Left ventricle myocardium inferior (tissue), 1 donor: Measurements from ENCODE around the gene ATP6AP1. TPM values are rescaled to one million over a fixed set of nuclear protein-coding genes. Genes with fewer than 3 reads are reported as not detected.
A peak's percentile ranks its signal among the peaks of the same experiment; 100 is the strongest.

Experiments
- DNase-seq: peaks from one replicate; pipeline ENCODE4 v3.0.0-alpha.2; 2020
- H3K27ac ChIP-seq: fragments of 200-600 bp; replicated peaks from 2 replicates; pipeline ENCODE4 v1.8.0; 2021
- H3K27me3 ChIP-seq: fragments of 200-600 bp; 2 replicates; pipeline ENCODE4 v1.8.0; 2021; ENCODE audit warnings: low read depth
- H3K36me3 ChIP-seq: fragments of 200-600 bp; 2 replicates; pipeline ENCODE4 v1.8.0; 2021
- H3K4me1 ChIP-seq: fragments of 200-600 bp; 2 replicates; pipeline ENCODE4 v1.8.0; 2021
- H3K4me3 ChIP-seq: fragments of 200-600 bp; 2 replicates; pipeline ENCODE4 v1.8.0; 2021; ENCODE audit warnings: mild to moderate bottlenecking, moderate library complexity
- H3K9me3 ChIP-seq: fragments of 200-600 bp; replicated peaks from 2 replicates; pipeline ENCODE4 v1.8.0; 2021
- CTCF ChIP-seq: fragments of 200-600 bp; IDR thresholded peaks from 2 replicates; pipeline ENCODE4 v1.8.0; 2021; ENCODE audit warnings: antibody characterized with exemption, mild to moderate bottlenecking, borderline replicate concordance
- intact Hi-C: fragments of 100-400 bp; cut with micrococcal nuclease; formaldehyde crosslinking; loops from one replicate; pipeline ENCODE4 v1.11.0; 2022
- total RNA-seq: library from RNA; stranded (reverse); fragmentation: NEBNext Ultra II Directional; extraction: Animal tissue kit (Norgen Biotek cat#: 25700); gene quantifications from one replicate; pipeline ENCODE4 v1.2.1, GENCODE V29; 2021
- donor health status: DM: no; HTN: yes; CAD: no; lungs with severe emphysema.

The ATP6AP1 gene
- total RNA-seq, 1 donor from 2014 or later: 84.1 TPM

- Histone ChIP-seq H3K27me3 (no peaks in the 10 kb centered on the region), H3K9me3 (no peaks in the 10 kb centered on the region), H3K27ac (no peak overlapping the region), H3K36me3 (peaks cover 8% of the 10 kb centered on the region), H3K4me3 (no peak overlapping the region), H3K4me1 (peaks cover 38% of the 10 kb centered on the region)
- intact Hi-C loops: no loop called here
- no peak for TF ChIP-seq CTCF
- no peak for DNase-seq
Measured at GRCh38 chrX:154481911-154482601, 53.6 kb downstream of the ATP6AP1 start.

- no peaks in the 10 kb centered on the region for H3K9me3 ChIP-seq
- intact Hi-C loops: no loop called here
- no peak overlapping the region for H3K4me3 ChIP-seq
- peaks cover 8% of the 10 kb centered on the region for H3K36me3 ChIP-seq
- no peaks in the 10 kb centered on the region for H3K27me3 ChIP-seq
- DNase-seq: no peak
- peaks cover 43% of the 10 kb centered on the region for H3K4me1 ChIP-seq
- no peak for TF ChIP-seq CTCF
- no peak overlapping the region for H3K27ac ChIP-seq
Measured at GRCh38 chrX:154482786-154483185, 54.3 kb downstream of the ATP6AP1 start.

GRCh38 chrX:154483325-154483724 is 54.8 kb downstream of the ATP6AP1 start:
- no peak overlapping the region for H3K27ac ChIP-seq
- DNase-seq: no peak
- peaks cover 38% of the 10 kb centered on the region for H3K4me1 ChIP-seq
- H3K36me3 ChIP-seq: peaks cover 8% of the 10 kb centered on the region
- TF ChIP-seq CTCF: no peak
- no peak overlapping the region for H3K4me3 ChIP-seq
- no peaks in the 10 kb centered on the region for H3K27me3 ChIP-seq
- no peaks in the 10 kb centered on the region for H3K9me3 ChIP-seq
- intact Hi-C loops: no loop called here

GRCh38 chrX:154484255-154485149 is 56.0 kb downstream of the ATP6AP1 start:
- intact Hi-C loops: no loop called here
- H3K27ac ChIP-seq: peak overlapping the region; percentile 96
- H3K36me3 ChIP-seq: peaks cover 8% of the 10 kb centered on the region
- TF ChIP-seq CTCF: no peak
- H3K4me1 ChIP-seq: peaks cover 47% of the 10 kb centered on the region
- H3K9me3 ChIP-seq: no peaks in the 10 kb centered on the region
- no peak for DNase-seq
- H3K27me3 ChIP-seq: no peaks in the 10 kb centered on the region
- peak overlapping the region; percentile 78 for H3K4me3 ChIP-seq

- DNase-seq: no peak
- intact Hi-C loops: no loop called here
- Histone ChIP-seq H3K4me3 (peak overlapping the region; percentile 78), H3K4me1 (peaks cover 54% of the 10 kb centered on the region), H3K27me3 (no peaks in the 10 kb centered on the region), H3K27ac (peak overlapping the region; percentile 96), H3K9me3 (no peaks in the 10 kb centered on the region), H3K36me3 (peaks cover 8% of the 10 kb centered on the region)
- no peak for TF ChIP-seq CTCF
Measured at GRCh38 chrX:154485150-154486051, 56.9 kb downstream of the ATP6AP1 start.
